Activated naive CD4-positive, alpha-beta T cell treated with anti-CD3 and anti-CD28 coated beads, Interleukin-2, amount 50 U/mL, for 16 hours (primary cell): ENCODE data around the gene CLTRN.

Experiments used
- DNase-seq: peaks from one replicate; pipeline ENCODE4 v3.0.0-alpha.2; 2020

CLTRN gene

DNA sequence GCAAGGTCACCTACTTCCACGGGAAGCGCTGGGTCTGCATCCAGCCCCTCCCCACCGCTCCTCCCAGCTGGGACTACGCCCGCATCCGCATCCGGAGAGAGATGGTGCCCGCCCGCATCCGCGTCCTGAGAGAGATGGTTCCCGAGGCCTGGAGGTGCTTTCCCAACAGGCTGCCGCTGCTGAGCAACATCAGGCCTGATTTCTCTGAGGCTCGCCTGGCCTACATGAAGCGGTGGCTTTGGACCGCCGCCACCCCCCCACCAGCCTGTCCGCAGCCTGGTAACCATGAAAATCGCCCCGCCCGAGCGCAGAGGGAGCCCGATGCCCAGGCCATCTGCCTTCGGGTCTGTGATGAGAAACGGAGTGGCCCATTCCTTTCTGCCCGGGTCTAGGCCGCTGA lies 18.1 kb downstream of the CLTRN start:
- DNase-seq = no peak

DNA sequence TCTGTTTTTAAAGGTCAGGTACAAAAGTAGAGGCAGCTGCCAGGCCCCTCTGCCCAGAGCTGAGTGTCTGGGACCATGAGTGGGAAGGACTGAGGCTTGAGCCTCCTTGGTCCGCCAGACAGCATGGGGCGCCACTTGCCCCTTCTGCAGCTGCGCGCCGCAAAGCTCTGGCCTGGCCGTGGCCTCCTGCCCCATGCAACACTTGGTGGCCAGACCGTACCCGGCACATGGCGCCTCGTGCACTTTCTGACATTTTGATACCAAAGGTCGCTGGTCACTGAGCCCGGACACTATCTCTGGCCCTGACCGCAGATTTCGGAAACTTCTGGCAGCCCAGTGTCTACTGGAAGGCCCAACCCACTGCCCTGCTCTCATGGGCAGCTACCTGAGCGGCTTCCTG lies 18.6 kb downstream of the CLTRN start:
- DNase-seq = no peak

DNA sequence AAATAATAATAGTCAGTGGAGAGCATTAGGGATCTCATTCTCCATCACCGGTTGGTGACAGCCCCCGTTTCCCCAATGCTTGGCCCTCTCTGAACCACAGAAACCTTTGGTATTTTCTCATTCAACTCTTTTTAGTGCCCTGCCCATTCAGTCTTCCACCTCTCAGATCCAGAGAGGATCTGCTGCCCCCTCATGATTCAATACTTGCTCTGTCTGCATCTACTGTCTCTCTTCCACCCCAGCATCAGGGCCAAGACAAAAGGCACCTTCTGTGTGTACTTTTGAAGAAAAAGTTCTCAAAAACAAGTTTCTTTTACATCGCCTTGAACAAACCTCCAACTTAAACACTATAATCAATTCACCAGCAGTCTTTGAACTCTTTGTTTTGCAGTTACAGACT lies 19.3 kb downstream of the CLTRN start:
- DNase-seq = no peak

DNA sequence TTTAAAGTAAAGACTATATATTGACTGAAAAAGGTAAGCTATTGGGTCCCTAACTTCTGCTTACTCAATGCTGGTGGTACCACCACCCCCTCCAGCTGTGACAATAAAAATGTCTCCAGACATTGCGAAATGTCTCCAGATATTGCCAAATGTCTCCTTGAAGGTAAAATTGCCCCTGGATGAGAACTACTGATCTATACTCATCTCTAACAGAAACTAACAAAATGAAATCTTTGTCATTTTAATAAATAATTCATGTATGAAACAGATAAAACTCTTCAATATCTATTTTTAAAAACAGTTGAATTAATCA lies 20.1 kb downstream of the CLTRN start:
- DNase-seq = no peak

DNA sequence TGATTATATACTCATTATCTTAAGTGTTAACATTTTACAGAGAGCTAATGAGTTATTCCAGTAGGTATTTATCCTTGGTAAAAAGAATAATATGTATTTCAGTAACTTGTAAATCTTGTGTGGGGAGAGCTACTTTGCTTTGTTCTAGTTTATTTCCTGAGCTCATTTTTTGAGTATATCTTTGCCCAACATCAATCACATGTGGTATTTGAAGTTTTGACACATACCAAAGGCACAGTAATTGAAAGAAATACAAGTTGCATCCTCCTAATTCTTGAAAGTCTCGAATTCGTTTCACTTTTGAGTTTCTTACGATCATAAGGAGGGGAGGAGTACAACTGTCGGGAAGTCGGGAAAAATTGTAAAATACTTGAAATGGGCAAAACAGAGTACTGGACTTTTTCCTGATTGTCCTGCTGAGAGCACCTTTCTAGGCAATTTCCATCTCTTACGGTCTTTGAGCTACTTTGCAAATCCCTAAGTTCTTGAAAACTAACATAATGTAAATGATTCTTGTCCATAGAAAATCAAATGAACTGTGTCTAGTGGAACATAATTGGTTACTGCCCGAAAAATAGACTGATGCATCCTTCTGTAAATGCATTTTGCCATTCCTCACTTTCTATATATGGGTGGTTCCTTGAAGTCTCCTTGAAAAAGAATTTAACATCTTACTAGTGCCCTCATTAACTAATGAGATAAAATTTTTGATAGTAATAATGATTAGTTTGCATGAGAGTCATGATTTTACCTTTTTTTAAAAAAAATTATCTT lies 20.6 kb downstream of the CLTRN start:
- DNase-seq = no peak

DNA sequence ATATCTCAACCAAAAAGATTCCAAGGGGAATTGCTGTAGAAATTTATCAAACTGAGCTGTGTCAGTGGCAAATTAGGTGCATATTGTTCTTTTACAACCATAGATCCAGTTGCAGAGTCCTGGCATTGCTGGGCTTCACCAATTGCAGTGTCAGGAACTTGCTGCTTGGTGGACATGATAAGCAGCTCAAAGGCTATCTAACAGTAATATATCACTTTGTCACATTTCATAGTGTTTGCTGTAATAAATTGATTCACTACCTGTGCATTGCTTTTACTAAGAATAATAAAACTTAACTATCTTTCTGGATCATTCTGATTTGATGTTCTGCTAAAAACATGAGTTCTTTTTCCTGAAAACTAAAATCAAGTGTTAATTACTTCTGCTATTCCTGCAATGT lies 33.0 kb downstream of the CLTRN start:
- no peak for DNase-seq

DNA sequence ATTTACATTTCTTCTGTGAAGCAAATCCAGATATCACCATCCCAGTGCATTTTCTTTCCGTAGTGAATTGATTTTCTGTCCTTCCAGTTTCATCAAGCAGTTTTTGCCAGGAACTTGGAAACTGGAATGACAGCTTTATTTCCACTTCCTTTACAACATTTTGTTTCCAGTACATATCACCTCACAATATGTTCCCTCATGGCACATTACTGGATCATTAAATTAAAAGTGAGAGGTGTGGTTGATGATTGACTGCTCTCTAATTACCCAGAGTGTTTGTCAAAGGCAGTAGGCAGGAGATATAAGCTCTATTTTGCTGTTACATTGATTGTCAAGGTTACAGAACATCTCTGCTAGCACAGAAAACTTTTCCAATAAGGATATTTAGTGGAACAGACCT lies 41.6 kb downstream of the CLTRN start:
- no peak for DNase-seq

DNA sequence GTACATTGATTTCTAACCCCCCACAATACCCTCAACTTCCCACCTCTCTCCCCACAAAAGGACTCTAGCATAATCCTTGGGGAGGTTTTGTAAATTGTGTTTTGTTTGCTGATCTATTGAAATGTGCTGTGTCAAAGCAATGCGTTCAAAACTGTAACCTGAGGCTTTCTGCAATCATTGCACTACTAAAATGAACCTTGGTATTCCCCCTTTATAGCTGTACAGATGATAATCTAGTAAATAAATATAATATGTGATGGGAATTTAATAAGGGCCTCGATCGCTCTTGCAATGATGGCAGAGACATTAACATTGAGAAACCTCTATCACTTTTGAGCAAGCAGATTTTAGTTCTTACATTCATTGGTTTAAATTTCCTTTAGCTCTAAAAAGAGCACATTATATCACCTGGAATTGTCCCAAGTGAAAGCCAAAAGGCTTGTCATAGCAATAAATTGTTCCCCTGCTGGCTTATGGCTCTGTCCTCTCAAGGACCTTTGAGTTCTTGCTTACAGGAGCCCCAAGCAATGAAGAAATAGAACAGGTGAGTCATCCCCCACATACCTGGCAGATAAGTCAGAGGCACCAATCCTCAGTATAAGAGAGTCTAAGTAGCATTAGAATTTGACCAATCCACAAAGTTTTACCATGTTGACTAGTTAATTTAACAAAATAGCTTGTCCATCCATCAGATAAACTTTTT lies 45.4 kb downstream of the CLTRN start:
- DNase-seq = no peak

DNA sequence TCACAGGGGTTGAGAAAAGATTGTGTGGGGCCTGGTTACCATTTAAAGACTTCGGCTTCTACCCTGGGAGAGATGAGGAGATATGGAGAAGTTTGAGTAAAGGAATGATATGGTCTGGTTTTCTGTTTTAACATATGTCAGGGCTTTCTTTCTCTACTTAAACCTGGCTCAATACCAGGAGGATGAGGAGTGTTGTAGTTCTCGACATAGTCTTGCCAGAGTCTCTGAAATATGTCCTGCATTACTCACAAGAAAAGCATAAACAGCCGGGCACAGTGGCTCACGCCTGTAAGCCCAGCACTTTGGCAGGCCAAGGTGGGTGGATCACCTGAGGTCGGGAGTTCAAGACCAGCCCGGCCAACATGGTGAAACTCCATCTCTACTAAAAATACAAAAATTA lies 47.5 kb downstream of the CLTRN start:
- DNase-seq = no peak

DNA sequence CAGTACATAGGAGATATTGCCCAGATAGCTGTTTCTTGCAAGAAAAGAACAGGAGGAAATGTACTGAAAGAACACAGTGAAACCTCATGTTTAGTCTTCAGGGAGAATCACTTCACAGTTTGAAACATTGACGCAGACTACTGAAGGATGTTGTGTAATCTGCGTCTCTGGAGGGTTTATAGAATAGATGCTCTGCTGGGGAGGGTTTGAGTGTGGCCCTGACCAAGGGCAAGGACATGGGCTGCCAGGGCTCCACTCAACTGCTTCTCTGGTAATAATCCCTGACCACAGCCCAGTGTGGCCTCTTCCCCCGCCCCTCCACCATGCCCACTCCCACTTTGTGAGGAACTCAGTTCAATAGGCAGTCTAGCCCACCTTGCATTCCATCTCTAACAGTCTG lies 48.1 kb downstream of the CLTRN start:
- DNase-seq = no peak

DNA sequence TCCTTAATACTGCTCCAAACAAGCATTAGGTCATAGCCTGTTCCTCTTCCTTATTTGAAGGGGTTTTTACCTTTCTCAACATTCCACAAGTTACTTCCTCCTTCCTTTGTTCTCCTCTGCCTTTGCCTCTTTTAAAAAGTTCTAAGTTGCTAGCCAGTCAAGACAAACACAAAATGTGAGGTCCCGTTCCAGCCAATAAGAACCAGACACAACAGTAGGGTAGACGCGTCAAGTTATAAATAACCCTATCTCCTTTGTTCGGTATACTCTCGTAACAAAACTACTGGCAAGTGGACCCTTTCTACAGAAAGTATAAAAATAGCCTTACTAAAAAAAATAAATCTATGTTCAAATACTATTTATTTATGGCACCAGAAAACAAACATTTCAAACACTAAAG lies 57.5 kb downstream of the CLTRN start:
- no peak for DNase-seq

DNA sequence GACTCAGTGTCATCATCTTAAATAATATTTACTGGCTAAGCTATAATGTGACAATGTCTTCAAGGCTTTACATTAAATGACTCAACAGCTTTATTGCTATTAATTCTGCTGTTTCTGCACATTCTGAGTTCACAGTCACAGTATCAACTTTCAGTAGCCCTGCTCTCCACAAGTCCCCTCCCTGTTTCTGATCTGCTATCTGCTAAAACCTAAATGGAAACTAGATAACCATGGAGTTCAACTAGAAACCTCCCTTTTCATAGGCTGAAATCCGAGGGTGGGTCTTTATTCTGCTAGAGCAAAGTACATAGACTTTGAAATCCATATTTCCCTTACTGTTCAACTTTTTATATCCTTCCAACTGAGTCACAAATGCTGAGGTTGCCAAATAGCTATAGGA lies 58.5 kb downstream of the CLTRN start:
- DNase-seq = no peak

DNA sequence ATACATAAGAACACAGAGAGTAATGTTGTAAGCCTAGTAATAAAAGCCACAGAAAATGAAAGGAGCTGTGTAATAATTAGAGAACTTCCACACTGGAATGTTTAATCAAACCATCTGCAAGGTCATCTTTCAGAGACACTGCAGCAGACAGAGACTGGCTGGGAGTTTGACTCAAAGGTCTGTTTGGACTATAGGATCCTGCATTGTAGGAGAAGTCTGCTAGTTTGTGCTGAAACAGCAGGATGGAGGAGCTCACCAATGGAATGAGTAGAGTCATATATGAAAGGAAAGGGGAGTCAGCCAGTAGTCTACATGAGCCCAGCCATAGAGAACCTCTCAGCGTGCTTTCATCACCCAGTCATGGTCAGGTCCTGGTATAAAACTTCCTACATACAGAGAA lies 59.4 kb downstream of the CLTRN start:
- DNase-seq = no peak

DNA sequence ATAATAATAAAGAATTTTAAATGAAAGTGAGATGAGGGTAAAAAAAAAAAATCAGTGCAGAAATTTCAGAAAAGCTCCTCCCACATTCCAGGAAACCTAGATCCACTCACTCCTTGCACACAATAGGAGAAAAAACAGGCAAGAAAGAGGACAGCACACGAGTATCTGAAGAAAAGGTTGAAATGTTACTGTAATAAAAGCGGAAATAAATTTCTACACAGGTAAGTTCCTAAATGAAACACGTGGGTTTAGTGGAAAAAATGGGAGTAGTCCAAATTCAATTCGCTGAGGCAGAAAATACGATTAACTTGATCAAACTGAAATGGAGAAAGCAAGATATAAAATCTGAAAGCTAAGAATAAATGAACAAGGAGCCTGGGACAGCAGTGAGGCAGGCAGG lies 61.8 kb downstream of the CLTRN start:
- DNase-seq = no peak

DNA sequence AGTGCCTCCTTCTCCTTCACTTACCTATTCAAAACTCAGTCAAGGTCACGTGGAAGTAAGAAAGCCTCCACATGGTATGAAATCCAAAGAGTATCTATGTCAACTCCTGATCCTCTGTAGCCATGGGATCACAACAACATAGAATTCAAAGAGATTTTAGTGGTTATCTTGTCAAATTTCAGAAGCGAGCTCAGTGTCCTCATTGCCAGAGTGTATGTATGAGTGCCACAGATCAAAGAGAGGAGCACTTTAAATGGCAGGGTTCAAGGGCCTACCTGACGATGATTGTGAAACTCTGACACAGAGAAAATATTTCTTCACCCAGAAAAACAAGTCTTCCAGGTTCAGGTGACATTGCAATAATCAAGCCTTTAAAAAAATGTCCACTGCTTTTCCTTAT lies 62.7 kb downstream of the CLTRN start:
- no peak for DNase-seq

DNA sequence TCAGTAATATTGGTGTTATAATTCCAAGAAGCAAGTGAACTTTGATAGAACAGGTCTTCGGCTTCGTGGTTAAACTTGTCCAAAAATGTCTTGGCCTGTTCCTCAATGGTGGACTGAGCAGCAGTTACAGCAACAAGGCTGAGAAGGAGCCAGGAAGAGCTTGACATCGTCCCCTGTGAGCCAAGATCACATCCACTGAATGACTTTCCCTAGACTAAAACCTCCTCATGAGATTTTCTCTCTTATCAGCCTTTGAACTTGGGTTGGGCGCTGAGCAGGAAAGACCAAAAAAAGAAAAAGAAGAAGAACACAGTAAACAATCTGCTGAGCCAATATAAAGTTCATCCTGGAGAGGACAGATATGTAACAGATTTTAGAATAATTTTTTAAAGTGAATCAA lies 63.9 kb downstream of the CLTRN start, which contains the start of gene ACE2:
Gene ACE2, minus strand, starts transcription at position 216 of the 400 bp plus-strand sequence. Its CDS starts 49 bp downstream, at position 167.
- DNase-seq = no peak

DNA sequence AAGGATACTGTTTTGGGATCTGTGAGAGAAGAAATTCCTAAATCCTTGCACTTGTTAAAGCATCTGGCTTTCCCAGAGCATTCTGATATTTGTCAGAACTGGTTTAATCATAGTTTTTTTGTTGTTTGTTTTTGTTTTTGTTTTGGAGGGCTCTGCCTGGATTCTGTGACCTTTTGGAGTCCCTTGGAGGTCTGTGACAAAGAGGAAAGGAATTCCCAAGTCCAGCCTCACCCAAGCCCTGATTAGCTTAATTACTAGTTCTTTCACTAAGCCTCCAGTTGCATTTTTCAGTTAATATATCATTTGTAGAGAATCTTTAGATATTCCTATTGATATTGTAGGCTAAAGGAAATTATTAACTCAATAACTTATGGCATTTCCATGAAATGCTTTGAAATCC lies 64.6 kb downstream of the CLTRN start:
- no peak for DNase-seq

DNA sequence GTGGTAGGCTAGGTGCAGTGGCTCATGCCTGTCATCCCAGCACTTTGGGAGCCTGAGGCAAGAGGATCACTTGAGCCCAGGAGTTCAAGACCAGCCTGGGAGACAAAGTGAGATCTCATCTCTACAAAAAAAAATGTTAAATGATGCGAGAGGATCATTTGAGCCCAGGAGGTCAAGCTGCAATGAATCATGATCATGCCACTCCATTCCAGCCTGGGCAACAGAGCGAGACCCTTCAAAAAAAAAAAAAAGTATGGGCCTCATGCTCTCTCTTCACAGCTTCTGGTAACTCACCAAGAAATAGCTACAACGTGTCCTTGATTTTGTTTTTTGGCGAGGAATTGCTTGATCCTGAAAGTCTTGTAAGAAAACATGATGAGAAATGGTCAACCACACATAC lies 65.1 kb downstream of the CLTRN start:
- no peak for DNase-seq

DNA sequence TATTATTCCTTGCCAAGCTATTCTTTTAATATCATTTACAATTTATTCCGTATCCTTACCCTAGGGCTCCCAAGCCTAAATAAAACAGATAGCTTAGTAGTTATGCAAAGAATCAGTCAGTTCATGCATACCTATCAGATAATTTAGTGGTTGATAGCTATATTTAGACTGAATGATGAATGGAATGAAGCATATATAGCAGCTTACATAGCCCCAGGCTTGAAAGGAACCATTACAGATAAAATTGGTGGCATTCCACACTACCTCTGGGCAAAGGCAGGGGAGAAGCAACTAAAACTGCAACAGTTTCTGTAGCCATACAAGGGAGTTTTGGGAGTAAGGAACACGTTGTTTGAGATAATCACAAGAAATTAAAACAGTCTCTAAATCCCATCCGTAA lies 66.6 kb downstream of the CLTRN start:
- DNase-seq = no peak

DNA sequence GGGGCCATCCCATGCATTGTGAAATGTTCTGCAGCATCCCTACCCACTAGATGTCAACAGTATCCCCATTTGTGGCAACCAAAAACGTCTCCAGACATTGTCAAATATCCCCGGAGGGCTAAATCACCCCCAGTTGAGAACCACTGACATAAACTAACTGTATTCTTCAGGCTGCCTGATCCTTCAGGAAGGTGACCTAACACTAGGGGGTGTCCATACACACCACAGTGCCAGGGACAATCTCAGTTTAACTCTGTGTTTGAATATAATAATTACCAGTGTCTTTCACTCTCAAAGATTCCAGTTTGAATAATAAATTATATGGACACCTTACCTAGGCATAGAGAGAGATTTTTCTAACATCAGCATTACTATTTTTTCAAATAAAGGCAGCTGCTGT lies 70.2 kb downstream of the CLTRN start:
- no peak for DNase-seq

DNA sequence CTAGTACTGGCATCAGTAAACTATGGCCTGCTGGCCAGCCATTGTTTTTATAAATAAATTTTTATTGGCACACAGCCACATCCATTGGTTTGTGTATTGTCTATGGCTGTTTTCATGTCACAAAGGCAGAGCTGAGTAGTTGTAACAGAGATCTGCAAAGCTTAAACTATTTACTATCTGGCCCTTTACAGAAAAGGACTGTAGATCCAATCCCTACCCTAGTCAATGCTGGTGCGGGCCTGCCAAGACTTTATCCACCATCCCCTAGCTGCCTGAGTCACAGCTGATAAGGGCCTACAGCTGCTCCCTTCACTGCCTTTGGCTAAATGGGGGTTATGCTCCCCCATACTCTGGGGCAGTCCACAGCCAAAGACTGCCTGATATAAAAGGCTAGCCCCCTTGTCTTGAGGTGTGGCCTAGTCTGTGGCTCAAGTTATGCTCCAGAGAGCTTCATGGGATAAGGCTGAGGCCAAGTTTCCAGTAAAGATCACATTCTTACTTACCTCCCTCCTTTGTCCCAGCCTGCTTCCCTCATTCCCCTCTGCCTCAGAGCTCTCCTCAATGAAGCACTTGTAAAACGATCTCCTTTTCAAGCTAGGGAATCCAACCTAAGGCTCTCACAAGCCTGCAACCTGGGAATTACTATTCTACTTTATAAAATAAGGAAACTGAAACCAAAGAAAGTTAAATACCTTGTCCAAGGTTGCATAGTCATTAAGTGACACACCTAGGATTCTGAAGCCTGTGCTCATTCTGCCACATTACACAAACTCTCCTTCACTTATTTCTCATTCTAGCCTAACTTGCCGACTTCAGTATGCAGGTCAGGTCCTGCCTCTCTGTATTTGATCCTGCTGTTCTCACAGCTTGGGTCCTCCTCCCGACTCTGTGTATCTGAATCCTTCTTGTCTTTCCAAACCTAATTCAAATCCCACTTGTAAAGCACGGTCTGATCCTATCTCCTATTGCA lies 84.5 kb downstream of the CLTRN start:
- DNase-seq = no peak
